HG03457 (cell line): ENCODE results near the gene EPB41L4A.

ENCODE experiments used
- ATAC-seq: cut with Tn5 transposase; IDR thresholded peaks from one replicate; pipeline ENCODE4 v1.9.1; 2021; ENCODE audit warnings: moderate number of reproducible peaks; ENCODE audit not compliant: unreplicated experiment

Gene EPB41L4A

DNA sequence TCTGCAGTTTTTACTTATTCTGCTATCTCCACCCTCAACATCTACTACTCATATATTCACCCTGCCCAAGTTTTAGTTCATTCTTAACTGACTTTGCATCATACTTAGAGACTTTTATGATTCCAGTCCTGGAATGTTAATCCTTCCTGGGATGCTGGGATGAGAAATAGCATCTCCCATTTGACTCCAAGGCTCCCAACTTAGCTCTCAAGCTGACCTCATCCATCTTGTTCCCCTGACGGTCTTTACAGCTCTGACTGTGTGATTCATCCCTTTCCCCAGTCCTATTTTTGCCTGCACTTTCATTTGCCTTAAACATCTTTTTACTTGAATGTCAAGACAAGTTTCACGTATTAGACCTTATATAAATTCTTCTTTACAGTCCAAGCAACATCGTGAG is 297.8 kb downstream of the EPB41L4A start:
- ATAC-seq: no peak

DNA sequence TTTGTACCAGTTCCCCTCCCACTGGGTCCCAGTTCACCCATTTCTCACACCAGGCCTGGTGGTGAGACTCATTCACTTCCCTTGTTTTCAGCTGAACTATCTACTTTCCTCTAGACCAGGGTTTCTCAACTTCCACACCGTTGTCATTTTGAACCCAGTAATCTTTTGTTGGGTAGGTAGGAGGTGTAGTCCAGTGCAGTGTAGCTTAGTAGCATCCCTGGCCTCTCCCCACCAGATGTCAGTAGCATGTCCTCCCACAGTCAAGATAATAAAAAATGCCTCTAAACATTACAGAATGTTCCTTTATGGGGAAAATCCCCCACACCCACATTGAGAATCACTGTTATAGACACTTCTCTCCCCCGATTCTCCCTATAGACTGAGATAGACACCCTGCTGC is 299.1 kb downstream of the EPB41L4A start:
- no peak for ATAC-seq

DNA sequence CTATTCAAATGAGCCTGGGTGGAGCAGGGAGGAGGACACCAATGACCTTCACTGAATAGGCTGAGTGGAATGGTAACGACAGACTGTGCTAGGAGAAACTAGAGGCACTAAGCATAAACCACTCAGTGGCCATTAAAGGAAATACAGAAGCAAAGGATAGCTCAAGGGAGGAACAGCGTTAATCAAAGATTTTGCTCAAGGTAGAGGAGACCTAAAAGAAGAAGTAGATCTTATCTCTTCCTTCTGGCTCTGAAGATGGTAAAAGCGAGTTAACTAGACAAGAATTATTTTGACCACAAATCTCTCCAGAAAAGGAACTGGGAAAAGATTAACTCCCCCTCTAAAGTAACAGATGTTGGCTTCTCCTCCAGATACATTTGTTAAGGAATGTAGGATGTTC is 299.6 kb downstream of the EPB41L4A start:
- ATAC-seq: no peak

DNA sequence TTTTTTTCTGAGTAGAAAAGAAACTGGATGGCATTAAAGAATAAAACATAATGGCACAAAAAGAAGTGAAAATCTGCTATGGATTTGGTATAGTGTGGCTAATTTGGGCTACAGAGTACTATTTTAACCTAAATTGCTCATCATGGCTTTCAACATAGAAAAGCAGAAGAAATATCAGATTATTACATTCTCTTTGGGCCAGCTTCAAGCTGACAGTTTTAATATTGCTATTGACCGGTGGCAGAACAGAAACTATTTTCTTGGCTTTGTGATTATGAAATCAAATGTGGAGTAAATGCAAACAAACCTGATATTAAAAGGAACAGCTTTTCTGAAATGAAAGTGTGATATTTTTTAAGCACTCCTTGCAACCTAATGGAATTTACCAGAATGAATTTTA is 301.5 kb downstream of the EPB41L4A start:
- no peak for ATAC-seq

DNA sequence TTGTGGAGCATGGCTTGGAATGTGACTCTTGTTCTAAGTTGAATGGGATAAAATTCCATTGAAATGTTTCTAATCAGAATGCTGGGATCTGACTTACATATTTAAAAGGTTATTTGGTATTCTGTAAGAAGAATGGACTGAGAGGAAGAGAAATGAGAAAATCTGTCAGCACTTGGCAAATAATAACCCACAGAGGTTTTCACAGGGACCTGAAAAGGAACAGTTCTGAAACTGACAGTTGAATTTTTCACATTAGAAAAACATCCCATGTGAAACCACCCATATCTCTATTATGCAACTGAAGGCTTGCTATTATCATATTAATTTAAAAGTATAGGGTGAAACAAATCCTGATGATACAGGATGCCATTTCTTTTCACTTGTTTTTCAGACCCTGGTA is 302.7 kb downstream of the EPB41L4A start:
- ATAC-seq: peak; percentile 53

DNA sequence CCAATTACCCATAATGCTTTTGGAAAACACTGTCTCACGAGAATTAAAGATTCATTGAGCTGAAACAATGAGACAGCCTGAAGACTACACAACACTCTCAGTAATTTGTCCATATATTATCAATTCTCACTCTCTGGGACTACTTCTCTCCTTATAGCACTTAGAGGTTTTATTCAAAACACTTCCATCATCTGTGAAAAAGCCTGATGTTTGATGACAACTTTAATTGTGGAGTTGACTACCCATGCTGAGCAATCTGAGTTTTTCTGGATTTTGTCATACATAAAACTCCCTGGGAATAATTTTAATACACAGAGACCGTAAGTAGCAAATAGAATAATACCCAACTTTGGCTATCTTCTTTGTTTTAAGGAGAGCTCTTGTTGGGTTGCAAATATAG is 305.5 kb downstream of the EPB41L4A start:
- ATAC-seq: no peak
